HG02571 (cell line): ENCODE data around the gene UNC5A.

ENCODE experiments used
- ATAC-seq: cut with Tn5 transposase; IDR thresholded peaks from one replicate; pipeline ENCODE4 v1.9.1; 2021; ENCODE audit warnings: mild to moderate bottlenecking, moderate library complexity; ENCODE audit not compliant: unreplicated experiment

The UNC5A gene

DNA sequence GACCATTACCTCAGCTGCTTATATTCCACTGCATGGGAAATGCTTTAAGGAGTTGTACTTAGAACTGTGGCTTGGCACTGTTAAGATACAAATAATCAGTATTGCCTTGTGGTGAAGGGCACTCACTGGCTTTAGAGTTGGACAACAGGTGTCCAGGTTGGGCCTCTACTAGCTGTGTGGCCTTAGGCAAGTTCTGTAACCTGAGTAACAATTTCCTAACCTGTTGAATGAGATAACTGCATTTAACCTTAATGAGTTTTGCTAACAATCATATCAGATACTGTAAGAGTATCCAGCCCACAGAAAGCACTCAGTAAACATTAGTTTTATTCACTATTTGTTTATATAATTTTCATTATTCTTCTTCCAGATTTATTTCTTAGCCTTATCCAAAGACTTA is 106.0 kb downstream of the UNC5A start:
- ATAC-seq, result no peak

GRCh38 chr5:176918613-176919012 is 108.3 kb downstream of the UNC5A start:
- no peak for ATAC-seq

GRCh38 chr5:176921714-176922113 is 111.4 kb downstream of the UNC5A start:
- no peak for ATAC-seq

- ATAC-seq, result no peak
Measured at GRCh38 chr5:176922817-176923216, 112.5 kb downstream of the UNC5A start.

GRCh38 chr5:176927562-176927961 is 117.2 kb downstream of the UNC5A start:
- no peak for ATAC-seq

DNA sequence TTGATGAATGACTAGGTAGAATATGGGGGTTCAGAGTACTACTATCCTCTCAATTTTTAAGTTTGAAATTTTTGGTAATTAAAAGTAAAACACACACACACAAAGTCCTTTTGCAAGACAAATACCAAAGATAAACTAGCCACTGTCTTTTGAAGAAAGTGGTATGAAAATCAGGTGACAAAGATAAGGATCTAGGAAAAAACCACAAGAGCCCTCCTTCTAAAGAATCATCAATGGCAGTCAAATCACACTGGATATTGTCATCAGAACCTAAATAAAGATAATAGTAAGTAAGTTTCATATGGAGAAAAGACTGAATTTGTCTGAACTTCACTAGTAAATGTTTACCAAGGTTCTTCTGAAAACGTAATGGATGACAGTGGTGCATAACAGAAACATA is 119.3 kb downstream of the UNC5A start:
- ATAC-seq, result no peak
